NB4 (cell line): ENCODE data around the gene SFMBT2.

ENCODE experiments used
- MAX ChIP-seq: IDR thresholded peaks from 2 replicates; pipeline ENCODE4 v1.6.1; 2011; ENCODE audit warnings: low read depth, low read length
- TF ChIP-seq, protein P1 (sequence below): IDR thresholded peaks from one replicate; pipeline ENCODE4 v1.5.1; 2012; ENCODE audit warnings: low read depth, low read length

DNA sequence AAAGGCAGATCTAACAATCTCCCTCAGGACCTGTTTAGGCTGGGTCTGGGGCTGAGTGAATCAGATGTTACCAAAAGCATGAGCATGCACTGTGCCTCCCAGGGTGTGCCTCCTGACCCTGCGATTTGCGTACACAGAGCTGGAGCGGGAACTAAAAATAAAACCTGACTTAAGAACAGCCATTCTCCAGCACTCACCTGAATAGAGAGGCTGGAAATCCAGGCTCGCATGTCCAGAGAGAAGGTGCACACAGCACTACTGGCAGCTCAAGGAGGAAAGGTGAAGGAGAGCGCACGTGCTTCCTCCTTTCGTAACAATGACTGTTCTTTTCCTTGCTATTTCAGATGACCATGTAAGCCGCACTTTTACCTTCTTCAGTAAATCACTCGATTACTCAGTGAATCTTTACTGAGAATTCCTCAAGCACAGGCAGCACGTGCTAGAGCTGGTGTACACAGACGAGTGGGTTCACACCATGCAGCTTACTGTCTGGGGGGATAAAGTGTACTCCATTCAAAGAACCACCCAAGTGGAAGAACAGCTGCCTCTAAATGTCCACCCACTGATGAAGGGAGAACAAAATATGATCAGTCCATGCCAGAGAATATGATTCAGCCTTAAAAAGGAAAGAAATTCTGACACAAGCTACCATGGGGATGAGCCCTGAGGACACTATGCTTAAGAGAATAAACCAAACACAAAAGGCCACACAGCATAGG, 45.6 kb downstream of the SFMBT2 start:
- TF ChIP-seq, protein P1, sequence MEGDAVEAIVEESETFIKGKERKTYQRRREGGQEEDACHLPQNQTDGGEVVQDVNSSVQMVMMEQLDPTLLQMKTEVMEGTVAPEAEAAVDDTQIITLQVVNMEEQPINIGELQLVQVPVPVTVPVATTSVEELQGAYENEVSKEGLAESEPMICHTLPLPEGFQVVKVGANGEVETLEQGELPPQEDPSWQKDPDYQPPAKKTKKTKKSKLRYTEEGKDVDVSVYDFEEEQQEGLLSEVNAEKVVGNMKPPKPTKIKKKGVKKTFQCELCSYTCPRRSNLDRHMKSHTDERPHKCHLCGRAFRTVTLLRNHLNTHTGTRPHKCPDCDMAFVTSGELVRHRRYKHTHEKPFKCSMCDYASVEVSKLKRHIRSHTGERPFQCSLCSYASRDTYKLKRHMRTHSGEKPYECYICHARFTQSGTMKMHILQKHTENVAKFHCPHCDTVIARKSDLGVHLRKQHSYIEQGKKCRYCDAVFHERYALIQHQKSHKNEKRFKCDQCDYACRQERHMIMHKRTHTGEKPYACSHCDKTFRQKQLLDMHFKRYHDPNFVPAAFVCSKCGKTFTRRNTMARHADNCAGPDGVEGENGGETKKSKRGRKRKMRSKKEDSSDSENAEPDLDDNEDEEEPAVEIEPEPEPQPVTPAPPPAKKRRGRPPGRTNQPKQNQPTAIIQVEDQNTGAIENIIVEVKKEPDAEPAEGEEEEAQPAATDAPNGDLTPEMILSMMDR, result no peak
- TF ChIP-seq MAX, result no peak
